ENCODE results near the gene RIMS3. TPM values are rescaled to one million over a fixed set of nuclear protein-coding genes. Genes with fewer than 3 reads are reported as not detected.
"Not testable (repeated sequence)": the region's sequence is repeated elsewhere in the genome, so short reads cannot be mapped to it uniquely, and the experiment has no call there.

Gene RIMS3
- total RNA-seq, 1 experiment from 2014 or later: 5.7 TPM

- in situ Hi-C loops (cut with HindIII; ENCODE audit: low pct_unique_long_range_greater_than_20kb, low sequenced_read_pairs): no loop called here
- Histone ChIP-seq H3K27me3 (ENCODE audit: control insufficient read depth, insufficient read depth, low read length) (no peaks in the 10 kb centered on the region), H3K27ac (ENCODE audit: low read length) (no peak overlapping the region), H3K9me3 (ENCODE audit: control insufficient read depth, insufficient read depth, low read depth, low read length) (no peaks in the 10 kb centered on the region), H3K36me3 (ENCODE audit: control insufficient read depth, insufficient read depth, low read length) (no peaks in the 10 kb centered on the region), H3K4me3 (ENCODE audit: low read depth in 2 of 2, low read length in 2 of 2) (no peak overlapping the region), H3K4me1 (ENCODE audit: control insufficient read depth, insufficient read depth, low read length) (peaks cover 15% of the 10 kb centered on the region)
- intact Hi-C loops (cut with micrococcal nuclease; ENCODE audit: unreplicated experiment): no loop called here
- ATAC-seq (no peak), DNase-seq (ENCODE audit: low read depth, low spot score) (no peak)
- BruUV-seq (replicated peaks): no TSS peak
- no peak for TF ChIP-seq SIN3A (IDR thresholded peaks at IDR 0.05; ENCODE audit: borderline replicate concordance, insufficient read depth, low read depth, low read length)
- no peak for TF ChIP-seq CTCF (IDR thresholded peaks at IDR 0.05)
- TF ChIP-seq TCF7L2 (IDR thresholded peaks at IDR 0.05; ENCODE audit: low read depth, low read length): no peak
- no peak for TF ChIP-seq REST (IDR thresholded peaks at IDR 0.05; ENCODE audit: insufficient read depth in 1 of 2, low read depth in 2 of 2, low read length in 1 of 2)
- ChIA-PET CTCF (interaction anchor here (1.2 kb wide), 1 partner anchor 53 kb away, joined by 3 read pairs; no protein-coding TSS in a partner anchor), POLR2A (interaction anchor here (0.6 to 0.9 kb wide), 2 partner anchors 12 to 13 kb away, joined by 3 read pairs; partner anchors contain the start of gene NFYC)
Observed at GRCh38 chr1:40703316-40703715, 37.8 kb upstream of the RIMS3 start.

DNA sequence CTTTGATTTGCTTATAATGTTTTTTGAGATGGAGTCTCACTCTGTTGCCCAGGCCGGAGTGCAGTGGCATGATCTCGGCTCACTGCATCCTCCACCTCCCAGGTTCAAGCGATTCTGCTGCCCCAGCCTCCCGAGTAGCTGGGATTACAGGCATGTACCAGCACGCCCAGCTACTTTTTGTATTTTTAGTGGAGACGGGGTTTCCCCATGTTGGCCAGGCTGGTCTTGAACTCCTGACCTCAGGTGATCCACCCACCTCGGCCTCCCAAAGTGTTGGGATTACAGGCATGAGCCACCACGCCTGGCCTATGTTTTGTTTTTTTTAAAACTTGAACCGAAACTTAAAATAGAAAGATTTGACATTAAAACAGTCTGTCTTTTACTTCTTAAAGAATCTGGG, 37.3 kb upstream of the RIMS3 start:
- H3K4me3 ChIP-seq (ENCODE audit: low read depth in 2 of 2, low read length in 2 of 2); H3K36me3 ChIP-seq (ENCODE audit: control insufficient read depth, insufficient read depth, low read length); DNase-seq (ENCODE audit: low read depth, low spot score); in situ Hi-C loops (cut with HindIII; ENCODE audit: low pct_unique_long_range_greater_than_20kb, low sequenced_read_pairs); intact Hi-C loops (cut with micrococcal nuclease; ENCODE audit: unreplicated experiment); H3K27me3 ChIP-seq (ENCODE audit: control insufficient read depth, insufficient read depth, low read length); ATAC-seq; H3K27ac ChIP-seq (ENCODE audit: low read length); BruUV-seq (replicated peaks); H3K9me3 ChIP-seq (ENCODE audit: control insufficient read depth, insufficient read depth, low read depth, low read length): not testable (repeated sequence)
- peaks cover 10% of the 10 kb centered on the region for H3K4me1 ChIP-seq (ENCODE audit: control insufficient read depth, insufficient read depth, low read length)
- ChIA-PET POLR2A (interaction anchor here (0.9 kb wide), 1 partner anchor 12 kb away, joined by 3 read pairs; the partner anchor contains the start of gene NFYC), CTCF (interaction anchor here (1.2 kb wide), 1 partner anchor 53 kb away, joined by 3 read pairs; no protein-coding TSS in a partner anchor)

GRCh38 chr1:40701684-40702083, 36.2 kb upstream of the RIMS3 start:
- DNase-seq (ENCODE audit: low read depth, low spot score) (no peak), ATAC-seq (no peak)
- in situ Hi-C loops (cut with HindIII; ENCODE audit: low pct_unique_long_range_greater_than_20kb, low sequenced_read_pairs) (no loop called here), intact Hi-C loops (cut with micrococcal nuclease; ENCODE audit: unreplicated experiment) (no loop called here)
- no peaks in the 10 kb centered on the region for H3K36me3 ChIP-seq (ENCODE audit: control insufficient read depth, insufficient read depth, low read length)
- H3K27ac ChIP-seq (ENCODE audit: low read length): no peak overlapping the region
- H3K4me1 ChIP-seq (ENCODE audit: control insufficient read depth, insufficient read depth, low read length): peaks cover 18% of the 10 kb centered on the region
- ChIA-PET CTCF (no interaction called here), POLR2A (no interaction called here)
- H3K4me3 ChIP-seq (ENCODE audit: low read depth in 2 of 2, low read length in 2 of 2): no peak overlapping the region
- TF ChIP-seq TCF7L2 (IDR thresholded peaks at IDR 0.05; ENCODE audit: low read depth, low read length) (no peak), REST (IDR thresholded peaks at IDR 0.05; ENCODE audit: insufficient read depth in 1 of 2, low read depth in 2 of 2, low read length in 1 of 2) (no peak), SIN3A (IDR thresholded peaks at IDR 0.05; ENCODE audit: borderline replicate concordance, insufficient read depth, low read depth, low read length) (no peak), POLR2AphosphoS5 (IDR thresholded peaks at IDR 0.05; ENCODE audit: low read depth, low read length) (no peak), CTCF (IDR thresholded peaks at IDR 0.05) (no peak)
- H3K9me3 ChIP-seq (ENCODE audit: control insufficient read depth, insufficient read depth, low read depth, low read length): no peaks in the 10 kb centered on the region
- no peaks in the 10 kb centered on the region for H3K27me3 ChIP-seq (ENCODE audit: control insufficient read depth, insufficient read depth, low read length)
- no TSS peak for BruUV-seq (replicated peaks)
